HG02870 (cell line): ENCODE data around the gene TYRP1.
"Not testable (repeated sequence)": the region's sequence is repeated elsewhere in the genome, so short reads cannot be mapped to it uniquely, and the experiment has no call there.

ENCODE experiments used
- ATAC-seq: cut with Tn5 transposase; IDR thresholded peaks from one replicate; pipeline ENCODE4 v1.9.1; 2021; ENCODE audit warnings: mild to moderate bottlenecking, moderate library complexity; ENCODE audit not compliant: unreplicated experiment

TYRP1 gene

GRCh38 chr9:12693141-12693540 is at the start of gene TYRP1:
TYRP1 (plus strand) TSS chr9:12693385; CDS start chr9:12693997, 612 bp downstream.
- ATAC-seq, result no peak

- ATAC-seq, result no peak
Measured at GRCh38 chr9:12643686-12644085, 49.5 kb upstream of the TYRP1 start.

DNA sequence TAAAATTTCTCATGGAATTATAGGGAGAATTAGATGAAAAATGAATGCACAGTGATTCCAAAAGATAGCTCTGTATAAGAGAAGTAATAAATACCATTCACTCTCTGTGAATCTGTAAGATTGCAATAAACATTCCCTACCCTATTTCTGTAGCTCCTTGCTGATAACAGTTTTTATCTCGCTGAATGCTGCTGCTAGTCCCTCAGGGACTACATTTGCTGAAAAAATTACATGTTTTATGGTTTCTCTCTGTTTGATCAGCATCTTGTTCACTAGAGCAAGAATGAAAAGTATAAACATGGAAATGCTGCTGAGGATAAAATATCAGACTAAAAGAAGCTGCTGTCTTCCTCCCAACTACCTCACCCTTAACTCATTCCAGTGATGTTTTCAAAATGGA is 44.3 kb upstream of the TYRP1 start:
- ATAC-seq, result no peak

DNA sequence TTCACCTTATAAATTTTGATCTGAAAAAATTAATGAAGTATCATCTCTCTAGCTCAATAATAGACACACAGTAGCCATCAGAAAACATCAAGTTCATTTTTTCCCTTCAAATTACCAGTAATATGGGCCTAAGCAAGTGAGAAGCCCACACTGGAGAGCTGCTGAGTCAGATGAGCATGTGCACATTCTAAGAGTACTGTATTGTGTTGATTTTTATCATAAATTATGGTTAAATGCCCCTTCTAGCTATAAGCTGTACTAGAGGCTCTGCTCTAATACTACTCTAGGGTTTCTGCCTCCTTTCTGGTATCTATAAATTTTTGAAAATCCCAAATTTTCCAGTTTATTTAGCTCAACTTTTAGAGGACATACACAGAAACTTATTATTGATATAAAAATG is 42.1 kb upstream of the TYRP1 start:
- ATAC-seq, result no peak

- no peak for ATAC-seq
Measured at GRCh38 chr9:12652973-12653372, 40.2 kb upstream of the TYRP1 start.

DNA sequence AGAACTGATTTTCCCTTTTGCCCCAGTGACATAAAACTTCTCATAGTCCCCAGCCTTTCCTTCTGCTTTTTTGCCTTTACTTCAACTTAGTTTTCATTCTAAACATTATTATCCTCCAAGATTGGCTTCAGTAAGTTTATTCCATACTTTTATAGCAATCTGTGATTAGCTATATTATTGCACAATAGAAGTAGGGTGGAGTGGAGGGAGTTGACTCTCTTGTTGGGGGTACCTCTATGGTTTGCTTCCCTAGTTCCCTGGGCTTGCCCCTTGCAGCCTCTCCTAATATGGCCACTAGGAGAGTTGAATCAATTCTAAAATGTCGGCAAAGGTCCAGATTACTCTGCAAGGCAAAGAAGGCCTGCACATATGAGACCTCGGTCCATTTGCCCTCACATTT is 36.4 kb upstream of the TYRP1 start:
- ATAC-seq, result no peak

DNA sequence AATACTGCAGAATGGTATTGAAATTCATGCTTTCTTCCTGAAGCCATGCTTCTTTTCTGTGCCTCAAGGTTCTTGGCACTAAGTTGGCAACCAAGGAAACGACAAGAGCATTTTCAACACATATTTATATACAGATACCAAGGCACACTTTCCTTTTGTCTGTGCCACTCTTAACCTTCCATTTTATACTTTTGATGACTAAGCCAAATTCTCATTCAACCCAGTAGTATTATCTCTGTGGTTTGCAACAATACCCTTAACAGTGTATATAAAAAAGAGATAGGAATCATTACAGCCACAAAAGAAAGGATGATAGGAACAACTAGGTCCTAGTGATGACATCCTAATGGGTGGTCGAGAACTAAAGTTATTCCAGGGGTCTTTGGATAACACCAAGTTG is 36.0 kb upstream of the TYRP1 start:
- ATAC-seq, result no peak

DNA sequence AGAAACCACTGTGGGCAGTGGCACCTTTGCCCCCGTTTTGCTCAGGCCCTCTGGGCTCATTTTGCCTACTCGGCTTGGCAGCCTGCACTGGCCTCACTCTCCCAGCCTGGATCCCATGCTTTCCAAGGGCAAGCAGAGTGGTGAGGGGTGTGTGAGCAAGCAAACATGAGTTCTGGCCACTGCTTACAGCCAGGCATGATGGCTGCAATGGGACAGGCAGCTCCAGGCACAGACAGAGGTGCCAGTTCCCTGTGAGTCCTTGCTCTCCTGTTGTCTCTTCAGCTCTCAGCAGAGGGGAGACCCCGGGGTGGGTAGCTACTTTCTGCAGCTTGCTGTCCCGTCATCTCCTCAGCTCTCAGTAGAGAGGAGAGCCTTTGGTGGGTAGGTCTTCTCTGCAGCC is 35.2 kb upstream of the TYRP1 start:
- ATAC-seq, result no peak

GRCh38 chr9:12658531-12659209 is 34.5 kb upstream of the TYRP1 start:
- ATAC-seq, result no peak

DNA sequence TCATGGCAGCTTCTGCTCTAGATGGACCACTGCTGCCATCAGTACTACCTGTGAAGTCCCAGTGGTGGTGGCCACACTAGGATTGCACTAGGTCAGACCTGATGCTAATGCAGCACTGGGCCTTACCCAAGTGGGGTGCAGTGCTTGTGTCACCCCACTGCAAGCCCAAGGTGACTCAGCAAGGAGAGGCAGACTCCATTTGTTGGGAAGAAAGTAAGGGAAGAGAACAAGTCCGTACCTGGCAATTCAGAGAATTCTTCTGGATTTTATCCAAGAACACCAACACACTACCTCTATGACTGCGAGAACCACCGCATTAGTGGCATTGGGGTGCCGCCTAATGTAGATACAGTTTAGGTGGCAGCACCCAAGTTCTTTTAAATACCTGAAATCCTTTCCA is 34.0 kb upstream of the TYRP1 start:
- no peak for ATAC-seq

GRCh38 chr9:12666813-12667212 is 26.4 kb upstream of the TYRP1 start:
- ATAC-seq, result no peak

DNA sequence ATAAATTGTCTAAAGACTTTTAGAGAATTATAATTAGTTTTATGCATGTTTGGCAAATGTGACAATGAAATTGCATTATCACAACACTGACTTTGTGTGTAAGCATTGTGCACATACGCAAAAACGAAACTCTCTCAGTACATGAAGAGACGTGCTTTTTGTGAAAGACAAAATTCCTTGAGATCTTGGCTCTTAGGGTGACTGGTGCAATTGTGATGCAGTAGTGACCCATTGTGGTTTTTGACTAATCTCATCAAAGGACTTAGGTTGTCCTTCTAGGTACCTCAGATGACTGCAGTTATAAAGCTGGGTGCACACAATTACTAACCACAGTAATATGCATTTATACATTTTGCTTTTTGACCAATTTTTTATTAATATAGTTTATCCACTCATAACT is 25.3 kb upstream of the TYRP1 start:
- no peak for ATAC-seq

DNA sequence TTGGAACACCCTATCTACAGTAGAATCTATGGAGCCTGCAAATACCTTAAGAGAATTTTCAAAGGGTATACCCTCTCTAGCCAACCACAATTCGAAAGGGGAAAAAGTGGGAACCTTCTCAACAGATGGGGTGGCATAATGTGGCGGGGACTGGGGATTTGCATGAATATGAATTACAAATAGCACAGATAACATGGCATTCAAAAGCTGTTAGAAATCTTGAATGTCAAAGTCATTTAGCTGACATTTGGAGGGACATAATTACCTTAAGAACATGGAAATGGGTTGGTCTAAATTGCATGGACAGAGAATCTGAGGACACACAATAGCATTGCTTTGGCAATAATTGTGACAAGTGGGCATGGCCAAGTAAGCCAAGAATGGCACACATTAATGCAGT is 23.2 kb upstream of the TYRP1 start:
- ATAC-seq, result no peak

- ATAC-seq, result no peak
Measured at GRCh38 chr9:12674961-12675360, 18.2 kb upstream of the TYRP1 start.

DNA sequence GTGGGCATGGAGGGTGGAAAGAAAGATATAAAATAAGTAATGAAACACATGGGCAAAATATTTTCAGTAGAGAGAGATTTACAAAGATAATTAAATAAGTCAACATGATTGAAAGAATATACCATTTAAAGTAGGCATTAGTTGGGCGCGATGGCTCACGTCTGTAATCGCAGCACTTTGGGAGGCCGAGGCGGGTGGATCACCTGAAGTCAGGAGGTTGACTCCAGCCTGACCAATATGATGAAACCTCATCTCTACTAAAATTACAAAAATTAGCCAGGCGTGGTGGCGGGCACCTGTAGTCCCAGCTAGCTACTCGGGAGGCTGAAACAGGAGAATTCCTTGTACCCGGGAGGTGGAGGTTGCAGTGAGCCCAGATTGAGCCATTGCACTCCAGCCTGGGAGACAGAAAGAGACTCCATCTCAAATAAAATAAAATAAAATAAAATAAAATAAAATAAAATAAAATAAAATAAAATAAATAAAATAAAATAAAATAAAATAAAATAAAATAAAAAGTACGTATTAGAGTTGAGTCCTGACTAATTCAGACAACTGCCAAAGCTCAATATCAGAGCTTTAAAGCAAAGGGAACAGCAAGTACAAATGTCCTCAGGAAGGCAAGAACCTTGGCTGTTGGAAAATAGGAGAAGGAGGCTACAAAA is 15.6 kb upstream of the TYRP1 start:
- not testable (repeated sequence) for ATAC-seq

DNA sequence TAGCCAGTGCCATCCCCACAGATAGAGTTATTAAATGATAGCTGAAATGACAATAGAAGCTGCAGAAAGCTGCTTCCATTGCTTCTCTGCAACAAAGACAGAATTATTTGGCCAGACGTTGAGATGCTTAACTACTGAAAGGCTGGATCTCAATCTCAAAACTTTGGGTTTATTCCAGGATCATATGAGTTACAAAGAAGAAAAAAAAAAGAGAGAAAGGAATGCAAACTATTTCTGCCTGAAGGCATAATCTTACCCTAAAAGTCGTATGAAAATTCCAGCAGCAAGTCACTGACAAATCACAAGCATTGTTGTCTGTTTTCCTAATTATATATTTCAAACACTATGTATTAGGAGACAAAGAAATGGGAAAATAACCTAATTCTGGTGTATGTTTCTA is 12.8 kb upstream of the TYRP1 start:
- no peak for ATAC-seq

- no peak for ATAC-seq
Measured at GRCh38 chr9:12680757-12681156, 12.4 kb upstream of the TYRP1 start.

DNA sequence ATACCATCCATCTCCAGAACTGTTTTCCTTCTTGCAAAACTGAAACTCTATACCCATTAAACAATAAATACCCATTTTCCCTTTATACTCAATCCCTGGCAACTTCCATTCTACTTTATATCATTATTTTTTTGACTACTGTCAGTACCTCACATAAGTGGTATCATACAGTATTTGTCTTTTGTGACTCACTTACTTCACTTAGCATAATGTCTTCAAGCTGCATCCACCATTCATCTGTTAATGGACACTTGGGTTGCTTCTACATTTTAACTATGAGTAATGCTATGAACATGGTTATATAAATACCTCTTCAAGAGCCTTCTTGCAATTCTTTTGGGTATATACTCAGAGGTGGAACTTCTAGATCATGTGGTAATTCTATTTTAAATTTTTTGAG is 11.6 kb upstream of the TYRP1 start:
- ATAC-seq, result no peak

DNA sequence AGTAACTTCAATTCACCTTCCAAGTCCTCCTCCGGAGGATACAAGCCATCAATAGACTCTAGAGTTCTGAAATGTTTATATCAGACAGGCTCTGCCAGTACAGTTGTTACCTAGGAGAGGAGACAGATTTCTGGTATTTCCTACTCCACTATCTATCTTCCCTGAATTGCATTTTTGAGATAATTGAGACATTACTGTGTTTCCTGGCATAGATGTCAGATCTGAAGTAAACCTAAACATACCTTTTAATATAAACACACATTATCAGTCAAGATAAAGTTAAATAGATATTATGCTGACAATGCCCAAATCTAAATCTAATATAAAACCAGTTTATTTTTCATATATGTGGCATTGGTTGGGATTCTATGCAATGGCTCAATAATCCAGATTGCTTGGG is 8.2 kb upstream of the TYRP1 start:
- ATAC-seq, result no peak

GRCh38 chr9:12689233-12689632 is 4.0 kb upstream of the TYRP1 start:
- ATAC-seq, result no peak

GRCh38 chr9:12694013-12694412 is 828 bp downstream of the TYRP1 start:
- ATAC-seq, result no peak

GRCh38 chr9:12695474-12695873 is 2.3 kb downstream of the TYRP1 start:
- no peak for ATAC-seq
